HK-2 (cell line): Measurements from ENCODE around the gene KCNA10.

Experiments used
- DNase-seq: peaks from one replicate; pipeline ENCODE4 v3.0.0-alpha.2; 2018; ENCODE audit not compliant: unreplicated experiment

Gene KCNA10

DNA sequence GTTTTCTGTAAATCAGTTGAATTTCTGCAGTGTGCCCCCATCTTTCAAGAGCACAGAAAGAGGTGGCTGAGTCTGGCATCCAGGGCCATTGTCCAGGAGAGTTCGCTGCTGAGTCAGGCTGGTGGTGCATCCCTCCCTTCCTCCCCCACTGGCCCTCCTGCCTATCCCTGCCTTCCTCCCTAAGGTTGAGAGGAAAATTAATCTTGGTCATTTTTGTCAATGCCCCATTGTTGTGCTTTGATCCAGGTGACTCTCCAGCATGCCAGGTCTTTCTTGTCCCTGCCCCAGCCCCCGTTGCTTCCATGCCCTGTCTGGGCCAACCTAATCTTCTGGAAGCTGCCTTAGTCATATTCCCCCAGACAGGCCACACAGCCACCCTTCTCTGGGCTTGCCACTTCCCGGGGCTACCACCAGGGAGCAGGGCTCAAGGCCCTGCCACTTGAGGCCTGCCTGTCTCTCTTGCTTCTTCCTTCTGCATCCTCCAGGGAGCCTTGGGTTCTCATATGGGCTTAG lies 41.5 kb downstream of the KCNA10 start:
- peak; percentile 20 for DNase-seq

DNA sequence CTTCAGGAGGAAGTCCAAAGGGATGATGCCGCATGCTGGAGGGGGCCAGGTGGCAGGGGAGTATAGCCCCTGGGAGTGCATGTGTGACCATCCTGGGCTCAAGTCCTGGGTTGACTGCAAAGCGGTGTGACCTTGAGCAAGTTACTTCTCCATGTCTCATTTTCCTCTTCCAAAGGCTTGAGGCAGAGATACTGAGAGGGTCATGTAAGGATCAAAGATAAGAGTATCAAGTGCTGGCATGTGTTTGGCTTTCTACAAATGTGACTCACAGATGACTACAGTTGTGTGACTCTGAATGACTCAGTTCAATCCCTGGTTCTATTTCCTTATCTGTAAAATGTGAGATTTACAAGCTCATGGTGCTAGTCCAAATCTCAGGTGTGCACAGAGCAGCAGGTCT lies 41.9 kb downstream of the KCNA10 start:
- no peak for DNase-seq

DNA sequence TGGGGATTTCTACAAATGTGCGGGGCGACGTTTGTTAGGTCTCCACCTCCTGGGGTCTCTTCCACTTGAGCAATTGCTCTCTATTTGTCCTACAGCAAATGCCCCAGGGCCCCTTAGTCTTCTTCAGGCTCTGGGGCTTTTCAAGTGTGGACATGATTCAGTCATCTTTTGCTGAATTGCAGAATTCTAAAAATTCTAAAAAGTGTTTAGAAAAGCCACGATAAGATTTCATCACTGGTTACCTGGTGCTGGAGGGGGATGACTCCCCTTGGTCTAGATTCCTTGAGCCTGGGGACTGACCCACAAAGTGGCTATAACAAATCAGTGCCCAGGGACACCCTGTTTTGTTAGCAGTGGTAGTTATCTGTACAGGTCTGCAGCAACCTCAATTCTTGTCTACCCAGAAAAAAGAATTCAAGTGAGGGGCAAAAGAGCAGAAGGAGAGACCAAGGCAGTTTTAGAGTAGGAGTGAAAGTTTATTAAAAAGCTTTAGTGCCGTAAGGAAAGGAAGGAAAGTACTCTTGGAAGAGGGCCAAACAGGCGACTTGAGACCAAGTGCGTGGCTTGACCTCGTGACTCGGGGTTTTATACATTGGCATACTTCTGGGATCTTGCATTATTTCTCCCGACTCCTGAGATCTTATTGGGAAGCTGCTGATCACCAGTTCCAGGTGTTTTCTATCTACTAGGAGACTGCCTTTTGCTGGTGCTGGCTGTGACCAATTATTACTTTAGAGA lies 42.8 kb downstream of the KCNA10 start:
- DNase-seq: no peak

DNA sequence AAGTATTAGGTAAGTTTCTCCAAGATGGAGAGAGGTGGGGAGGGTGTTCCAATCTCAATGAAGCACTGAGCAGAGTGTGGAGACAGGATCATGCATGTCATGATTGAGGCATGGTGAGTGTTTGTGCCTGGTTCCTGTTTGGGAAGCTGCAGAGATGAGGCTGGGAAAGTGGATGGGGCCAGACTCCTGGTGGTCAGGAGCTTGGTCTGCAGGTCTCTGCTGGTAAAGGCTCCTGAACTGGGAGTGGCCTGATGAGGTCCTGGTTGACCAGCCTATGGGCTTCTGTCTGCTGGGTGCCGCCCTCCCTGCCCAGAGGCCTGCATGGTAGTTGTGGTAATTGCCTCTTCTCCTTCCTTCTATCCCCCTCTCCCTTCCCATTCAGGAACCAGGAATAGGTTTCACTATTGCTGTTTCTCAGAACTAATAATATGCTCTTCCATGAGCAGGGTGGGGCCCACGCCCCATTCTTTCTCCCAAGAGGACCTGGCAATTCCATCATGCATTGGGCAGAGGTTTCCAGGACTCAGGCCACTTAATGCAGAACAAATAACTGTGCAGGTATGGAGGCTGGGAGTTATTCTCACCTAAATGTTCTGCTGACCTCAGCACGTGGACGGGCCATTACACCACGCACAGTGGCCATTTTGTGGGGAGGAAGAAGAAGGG lies 43.5 kb downstream of the KCNA10 start:
- DNase-seq: no peak

DNA sequence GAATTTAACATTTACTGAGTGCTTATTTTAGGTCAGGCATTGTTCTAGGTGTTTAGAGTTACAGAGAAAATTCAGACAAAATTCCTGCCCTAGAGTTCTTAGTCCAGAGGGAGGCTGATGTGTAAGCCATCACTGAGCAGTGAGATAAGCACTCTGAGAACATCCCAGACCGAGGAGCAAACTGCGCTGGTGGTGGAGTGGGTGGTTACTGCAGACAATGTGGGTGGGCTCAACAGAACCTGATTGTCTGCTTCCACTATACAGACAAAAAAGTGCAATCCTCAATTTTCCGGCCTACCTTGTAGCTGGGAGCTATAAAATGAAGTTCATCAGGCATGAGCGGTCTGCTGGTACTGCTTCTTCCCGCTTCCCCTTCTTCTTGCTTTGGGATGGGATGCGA lies 44.5 kb downstream of the KCNA10 start:
- no peak for DNase-seq

DNA sequence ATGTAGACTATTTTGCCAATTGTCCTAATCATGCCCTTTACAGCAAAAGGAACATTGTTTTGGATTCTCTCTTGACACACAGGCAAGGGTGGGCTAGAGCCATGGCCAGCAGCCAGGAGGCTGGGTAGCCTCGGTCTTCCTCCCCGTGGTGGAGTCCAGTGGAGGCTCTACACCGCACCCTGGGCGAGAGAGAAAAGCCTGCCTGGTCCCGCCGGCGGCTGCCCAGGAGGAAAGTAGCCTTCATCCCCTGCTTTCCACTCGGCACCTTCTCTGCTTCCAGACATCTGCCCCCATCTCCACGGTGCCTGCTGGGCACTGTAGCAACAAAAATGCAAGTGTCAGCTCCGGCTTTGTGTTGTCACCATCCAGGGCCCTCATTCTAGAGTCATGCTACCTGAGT lies 46.4 kb downstream of the KCNA10 start:
- DNase-seq: no peak

DNA sequence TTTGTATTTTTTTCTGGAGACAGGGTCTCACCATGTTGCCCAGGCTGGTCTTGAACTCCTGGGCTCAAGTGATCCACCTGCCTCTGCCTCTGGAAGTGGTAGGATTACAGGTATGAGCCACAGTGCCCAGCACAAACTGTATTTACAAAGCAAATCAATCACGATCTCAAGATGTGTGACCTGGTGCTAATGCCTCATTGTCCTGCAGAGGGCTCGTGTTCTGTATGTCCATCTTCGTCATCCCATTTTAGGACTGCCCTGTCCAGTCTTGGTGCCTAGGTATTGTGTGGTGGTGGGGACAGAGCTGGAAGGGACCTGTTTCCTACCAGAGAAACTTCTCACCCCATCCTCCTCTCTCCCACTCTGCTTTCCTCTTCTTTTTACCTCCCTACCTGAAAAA lies 47.8 kb downstream of the KCNA10 start:
- DNase-seq: no peak
